Cardiac muscle cell (in vitro differentiated cells and primary cell): ENCODE results near the gene MKS1. TPM values are rescaled to one million over a fixed set of nuclear protein-coding genes. Genes with fewer than 3 reads are reported as not detected.

Source experiments
- DNase-seq, 2 donors: peaks; one replicate each; pipeline versions ENCODE4 v3.0.0 to v3.0.0-alpha.2; 2010 to 2017; ENCODE audit warnings: low read depth in 1 of 2, low spot score in 1 of 2
- H3K27ac ChIP-seq: fragments of 200-600 bp; sonication (generic); 2 replicates; pipeline ENCODE4 v1.5.1; 2016
- H3K27me3 ChIP-seq: fragments of 200-600 bp; sonication (generic); 2 replicates; pipeline ENCODE4 v1.6.0; 2016; ENCODE audit warnings: control low read depth
- H3K36me3 ChIP-seq: fragments of 200-600 bp; sonication (generic); 2 replicates; pipeline ENCODE4 v1.5.1; 2016; ENCODE audit warnings: control low read depth
- H3K4me1 ChIP-seq: fragments of 200-600 bp; sonication (generic); 2 replicates; pipeline ENCODE4 v1.8.1; 2017; ENCODE audit warnings: low read depth, mild to moderate bottlenecking, mixed run types
- H3K4me3 ChIP-seq: fragments of 200-600 bp; sonication (generic); 2 replicates; pipeline ENCODE4 v1.5.1; 2016; ENCODE audit warnings: mild to moderate bottlenecking
- H3K9me3 ChIP-seq: fragments of 200-600 bp; sonication (generic); 2 replicates; pipeline ENCODE4 v1.5.1; 2017; ENCODE audit warnings: low read depth, mild to moderate bottlenecking, control low read depth
- CTCF ChIP-seq: IDR thresholded peaks from 2 replicates; pipeline ENCODE4 v1.5.1; 2012; ENCODE audit warnings: low read depth, mild to moderate bottlenecking, low read length
- polyA plus RNA-seq: library from polyadenylated mRNA; unstranded; fragments of >200 nt; fragmentation: Nextera tagmentation; extraction: Ambion mirVana; gene quantifications from 2 replicates; pipeline ENCODE4 v1.2.1, GENCODE V29; 2016
- total RNA-seq: library from RNA; depleted of rRNA; stranded (reverse); fragments of >200 nt; gene quantifications from 2 replicates; pipeline ENCODE4 v1.2.3, GENCODE V29; 2016

The MKS1 gene
- total and polyA plus RNA-seq, 2 experiments from 2014 or later: 28.6 to 29.7 TPM

DNA sequence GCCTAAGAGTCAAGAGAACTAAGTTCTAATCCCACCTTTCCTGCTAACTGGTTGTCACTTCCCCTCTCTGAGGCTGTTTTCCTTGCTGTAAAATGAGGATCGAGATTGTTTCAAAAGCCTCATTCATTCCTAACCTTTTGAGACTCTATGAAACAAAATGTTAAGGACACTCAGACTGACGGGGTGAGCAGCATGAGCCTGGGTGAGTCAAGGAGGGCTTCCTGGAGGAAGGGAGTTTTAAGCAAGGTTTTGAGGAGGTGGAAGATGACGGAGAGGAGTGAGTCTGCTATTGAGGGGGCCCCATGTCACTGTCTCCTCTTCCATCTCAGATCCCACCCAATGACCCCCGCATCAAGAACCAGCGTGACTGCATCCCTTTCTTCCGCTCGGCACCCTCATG, 22.4 kb downstream of the MKS1 start:
- H3K4me1 ChIP-seq: no peaks in the 10 kb centered on the region
- peaks cover 9% of the 10 kb centered on the region for H3K27me3 ChIP-seq
- no peaks in the 10 kb centered on the region for H3K9me3 ChIP-seq
- no peak for TF ChIP-seq CTCF
- no peak overlapping the region for H3K27ac ChIP-seq
- no peak overlapping the region for H3K4me3 ChIP-seq
- H3K36me3 ChIP-seq: no peaks in the 10 kb centered on the region
- no peak for DNase-seq

DNA sequence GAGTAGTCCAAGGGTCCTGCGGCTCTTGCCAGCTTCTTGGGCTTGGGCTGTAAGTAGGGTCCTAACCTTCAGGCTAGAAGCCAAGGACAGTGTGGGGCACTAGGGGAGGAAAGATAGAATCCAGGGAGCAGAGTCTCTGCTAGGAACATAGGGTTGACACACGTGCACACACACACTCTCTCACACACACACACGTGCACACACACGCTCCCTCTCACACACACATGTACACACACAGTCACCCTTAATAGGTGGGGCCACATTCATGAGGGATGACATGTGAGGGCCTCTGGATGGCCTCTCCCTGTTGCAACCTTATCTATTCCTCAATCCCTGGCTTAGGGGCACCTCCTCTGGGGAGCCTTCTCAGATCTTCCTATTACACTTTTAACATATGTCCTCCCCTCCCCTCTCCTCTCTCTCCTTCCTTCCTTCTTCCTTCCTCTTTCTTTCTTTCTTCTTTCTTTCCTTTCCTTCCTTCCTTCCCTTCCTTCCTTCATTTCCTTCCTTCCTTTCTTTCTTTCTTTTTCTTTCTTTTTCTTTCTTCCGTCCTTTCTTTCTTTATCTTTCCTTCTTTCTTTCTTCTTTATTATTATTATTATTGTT, 23.4 kb downstream of the MKS1 start:
- no peaks in the 10 kb centered on the region for H3K36me3 ChIP-seq
- no peak for DNase-seq
- H3K9me3 ChIP-seq: no peaks in the 10 kb centered on the region
- H3K4me3 ChIP-seq: no peak overlapping the region
- H3K27ac ChIP-seq: no peak overlapping the region
- H3K27me3 ChIP-seq: peaks cover 9% of the 10 kb centered on the region
- H3K4me1 ChIP-seq: no peaks in the 10 kb centered on the region
- no peak for TF ChIP-seq CTCF

GRCh38 chr17:58193641-58194255, 25.3 kb downstream of the MKS1 start:
- TF ChIP-seq CTCF: no peak
- Histone ChIP-seq H3K36me3 (no peaks in the 10 kb centered on the region), H3K27me3 (peaks cover 7% of the 10 kb centered on the region), H3K4me1 (no peaks in the 10 kb centered on the region), H3K4me3 (no peak overlapping the region), H3K27ac (no peak overlapping the region), H3K9me3 (no peaks in the 10 kb centered on the region)
- no peak for DNase-seq

GRCh38 chr17:58192612-58193011, 26.4 kb downstream of the MKS1 start, which contains the start of gene EPX:
Gene EPX, plus strand, starts transcription at chr17:58192726. Its CDS starts 121 bp downstream, at chr17:58192847.
- Histone ChIP-seq H3K27me3 (no peaks in the 10 kb centered on the region), H3K27ac (no peak within 1 kb of the TSS), H3K4me1 (no peaks in the 10 kb centered on the region), H3K9me3 (no peaks in the 10 kb centered on the region), H3K36me3 (no peaks in the 10 kb centered on the region), H3K4me3 (no peak within 1 kb of the TSS)
- no peak for TF ChIP-seq CTCF
- no peak for DNase-seq

DNA sequence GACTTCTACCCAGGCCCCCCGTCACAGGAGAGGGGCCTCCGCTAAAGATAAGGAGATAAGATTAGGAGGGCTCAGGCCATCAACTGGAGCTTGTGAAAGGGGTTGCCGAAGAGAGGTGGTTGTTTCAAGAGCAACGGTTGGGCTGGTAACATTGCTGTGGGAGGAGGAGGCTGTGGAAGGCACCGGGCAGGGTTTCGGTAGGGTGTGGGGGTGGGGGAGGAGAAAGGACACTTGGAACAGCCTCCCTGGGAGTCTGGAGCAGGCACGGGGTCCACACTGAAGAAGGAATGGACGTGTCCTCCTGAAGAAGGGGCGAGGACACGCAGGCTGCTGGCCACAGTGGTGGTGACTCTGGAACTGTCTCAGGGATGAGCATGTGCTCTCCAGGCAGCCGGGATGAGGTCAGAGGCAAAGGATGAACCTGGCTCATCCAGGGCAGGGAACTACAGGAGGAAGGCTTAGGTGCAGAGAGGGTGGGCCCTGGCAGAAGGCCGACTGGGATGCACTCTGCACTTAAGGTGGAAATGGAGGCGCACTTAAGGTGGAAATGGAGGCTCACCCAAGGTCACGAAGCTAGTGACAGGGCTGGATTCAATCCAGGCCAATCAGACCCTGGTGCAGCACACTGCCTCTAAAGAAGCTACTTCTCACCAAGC, 27.7 kb downstream of the MKS1 start:
- Histone ChIP-seq H3K4me3 (no peak overlapping the region), H3K36me3 (no peaks in the 10 kb centered on the region), H3K4me1 (no peaks in the 10 kb centered on the region), H3K27ac (no peak overlapping the region), H3K27me3 (no peaks in the 10 kb centered on the region), H3K9me3 (no peaks in the 10 kb centered on the region)
- TF ChIP-seq CTCF: no peak
- DNase-seq: no peak
